Lung (tissue), 12 donors: ENCODE data around the gene NCAN. TPM values are rescaled to one million over a fixed set of nuclear protein-coding genes. Genes with fewer than 3 reads are reported as not detected.
A peak's percentile ranks its signal among the peaks of the same experiment; 100 is the strongest.

ENCODE experiments used
- ATAC-seq: fragments of 200-7000 bp; cut with Tn5 transposase; one replicate; pipeline ENCODE4 v1.9.1; 2020; ENCODE audit warnings: moderate number of reproducible peaks; ENCODE audit not compliant: insufficient read depth, low FRiP score
- DNase-seq, 3 donors: peaks; one replicate each; pipeline ENCODE4 v3.0.0-alpha.2; 2013 to 2017
- H3K27ac ChIP-seq, 2 donors: one replicate each; pipeline ENCODE4 v1.5.1; 2013; ENCODE audit warnings: mild to moderate bottlenecking in 2 of 2, moderate library complexity in 2 of 2, control low read depth in 1 of 2, inconsistent platforms in 1 of 2, low read depth in 1 of 2, low read length in 1 of 2
- H3K27me3 ChIP-seq, 3 donors: one replicate each; pipeline ENCODE4 v1.5.1; 2013; ENCODE audit warnings: low read length in 2 of 3; ENCODE audit not compliant: control insufficient read depth in 3 of 3, insufficient read depth in 3 of 3
- H3K36me3 ChIP-seq, 4 donors: one replicate each; pipeline ENCODE4 v1.5.1; 2013; ENCODE audit warnings: low read length in 4 of 4, mild to moderate bottlenecking in 1 of 4, moderate library complexity in 1 of 4; ENCODE audit not compliant: control insufficient read depth in 4 of 4, insufficient read depth in 4 of 4
- H3K4me1 ChIP-seq, 5 donors: one replicate each; pipeline ENCODE4 v1.5.1; 2013; ENCODE audit warnings: low read length in 5 of 5, mild to moderate bottlenecking in 2 of 5, moderate library complexity in 1 of 5; ENCODE audit not compliant: control insufficient read depth in 5 of 5, insufficient read depth in 5 of 5
- H3K4me3 ChIP-seq: one replicate; pipeline ENCODE4 v1.5.1; 2013; ENCODE audit warnings: mild to moderate bottlenecking, control low read depth, moderate library complexity
- H3K9ac ChIP-seq, 2 donors: one replicate each; pipeline ENCODE4 v1.5.1; 2013; ENCODE audit warnings: low read length in 2 of 2, control low read depth in 1 of 2; ENCODE audit not compliant: insufficient read depth in 1 of 2
- H3K9me3 ChIP-seq, 4 donors: one replicate each; pipeline ENCODE4 v1.5.1; 2013; ENCODE audit warnings: low read length in 3 of 4, mild to moderate bottlenecking in 1 of 4, moderate library complexity in 1 of 4; ENCODE audit not compliant: control insufficient read depth in 4 of 4, insufficient read depth in 3 of 4
- WGBS, 2 donors: extraction: QIAGEN DNeasy Blood & Tissue Kit; methylation state at CpG; one replicate each; pipeline ENCODE4 v1.1.7; 2013; 5-methylcytosine and 5-hydroxymethylcytosine counted together
- polyA plus RNA-seq, 2 donors: library from polyadenylated mRNA; stranded (reverse); fragments of 200-250 nt; gene quantifications; one replicate each; pipeline ENCODE4 v1.2.1, GENCODE V29; 2013
- total RNA-seq, 2 donors: library from RNA; depleted of rRNA in 1 of 2; stranded (reverse); fragments of >200 nt in 1 of 2; gene quantifications; one replicate each; pipeline ENCODE4 v1.2.1, GENCODE V29; 2014 to 2021
- TF ChIP-seq, protein P1 (sequence below): IDR thresholded peaks from 2 replicates; pipeline ENCODE4 v1.5.1; 2012; ENCODE audit warnings: mild to moderate bottlenecking; ENCODE audit errors: control extremely low read depth, extremely low read depth
- donor health status: control.
- donor health status: control.
- donor health status: Bipolar disorder and iron deficiency.
- donor health status: healthy.
- donor health status: DM: yes; HTN: yes; CAD: no.

Gene NCAN
- total and polyA plus RNA-seq, 4 donors, result 0.01 to 0.06 (median 0.03) TPM; not detected in 1

DNA sequence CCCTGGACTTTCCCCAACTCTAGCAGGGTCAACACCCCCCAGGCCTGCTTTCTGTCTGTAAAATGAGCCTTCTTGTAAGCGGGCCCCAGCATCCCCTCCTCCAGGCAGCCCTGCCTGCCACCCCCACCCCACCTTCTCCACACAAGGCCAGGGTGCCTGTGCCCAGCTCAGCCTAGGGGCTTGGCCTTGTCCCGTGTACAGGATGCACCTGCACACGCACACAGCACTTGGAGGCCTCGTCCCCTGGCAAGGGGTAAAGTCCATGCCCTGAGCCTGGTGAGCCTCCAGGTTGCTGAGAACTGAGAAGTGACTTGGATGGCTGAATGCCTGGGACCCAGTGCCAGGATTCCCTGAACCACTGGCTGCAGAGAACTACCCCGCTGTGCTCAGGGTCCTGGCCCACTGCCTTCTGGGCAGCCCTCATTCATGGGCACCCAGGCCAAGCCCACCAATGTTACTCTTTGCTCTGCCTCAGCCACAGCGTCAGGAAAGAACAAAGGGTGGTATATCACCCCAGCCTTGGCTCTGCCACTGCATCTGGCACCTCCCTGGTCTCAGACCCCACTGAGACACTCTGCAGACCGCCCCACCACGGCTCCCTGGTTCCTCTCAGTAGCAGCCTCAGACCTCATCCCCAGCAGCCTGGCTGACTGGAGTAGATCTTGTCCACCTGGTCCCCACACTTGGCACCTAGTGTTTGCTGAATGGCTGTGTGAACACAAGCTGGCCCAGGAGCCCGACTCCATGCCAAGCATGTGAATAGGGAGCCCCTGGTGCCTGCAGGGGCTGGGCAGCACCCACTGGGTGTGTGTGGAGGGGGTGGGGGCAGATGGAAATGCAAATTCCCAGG lies 63.2 kb downstream of the NCAN start:
- TF ChIP-seq, protein P1, sequence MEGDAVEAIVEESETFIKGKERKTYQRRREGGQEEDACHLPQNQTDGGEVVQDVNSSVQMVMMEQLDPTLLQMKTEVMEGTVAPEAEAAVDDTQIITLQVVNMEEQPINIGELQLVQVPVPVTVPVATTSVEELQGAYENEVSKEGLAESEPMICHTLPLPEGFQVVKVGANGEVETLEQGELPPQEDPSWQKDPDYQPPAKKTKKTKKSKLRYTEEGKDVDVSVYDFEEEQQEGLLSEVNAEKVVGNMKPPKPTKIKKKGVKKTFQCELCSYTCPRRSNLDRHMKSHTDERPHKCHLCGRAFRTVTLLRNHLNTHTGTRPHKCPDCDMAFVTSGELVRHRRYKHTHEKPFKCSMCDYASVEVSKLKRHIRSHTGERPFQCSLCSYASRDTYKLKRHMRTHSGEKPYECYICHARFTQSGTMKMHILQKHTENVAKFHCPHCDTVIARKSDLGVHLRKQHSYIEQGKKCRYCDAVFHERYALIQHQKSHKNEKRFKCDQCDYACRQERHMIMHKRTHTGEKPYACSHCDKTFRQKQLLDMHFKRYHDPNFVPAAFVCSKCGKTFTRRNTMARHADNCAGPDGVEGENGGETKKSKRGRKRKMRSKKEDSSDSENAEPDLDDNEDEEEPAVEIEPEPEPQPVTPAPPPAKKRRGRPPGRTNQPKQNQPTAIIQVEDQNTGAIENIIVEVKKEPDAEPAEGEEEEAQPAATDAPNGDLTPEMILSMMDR, result no peak
- WGBS, 2 donors, result 71 to 74% methylated on average over 9 of the region's 9 CpGs
- Histone ChIP-seq H3K9me3 (peaks cover 0 to 8% (median 0%) of the 10 kb centered on the region in 4 donors), H3K4me1 (peaks cover 0 to 16% (median 6%) of the 10 kb centered on the region in 5 donors), H3K27me3 (no peaks in the 10 kb centered on the region), H3K36me3 (peaks cover 2 to 44% (median 8%) of the 10 kb centered on the region in 4 donors), H3K27ac (peak overlapping the region in 1 of 2 donors; percentile 15), H3K9ac (no peak overlapping the region), H3K4me3 (no peak overlapping the region)
- no peak for DNase-seq
- ATAC-seq, result no peak

DNA sequence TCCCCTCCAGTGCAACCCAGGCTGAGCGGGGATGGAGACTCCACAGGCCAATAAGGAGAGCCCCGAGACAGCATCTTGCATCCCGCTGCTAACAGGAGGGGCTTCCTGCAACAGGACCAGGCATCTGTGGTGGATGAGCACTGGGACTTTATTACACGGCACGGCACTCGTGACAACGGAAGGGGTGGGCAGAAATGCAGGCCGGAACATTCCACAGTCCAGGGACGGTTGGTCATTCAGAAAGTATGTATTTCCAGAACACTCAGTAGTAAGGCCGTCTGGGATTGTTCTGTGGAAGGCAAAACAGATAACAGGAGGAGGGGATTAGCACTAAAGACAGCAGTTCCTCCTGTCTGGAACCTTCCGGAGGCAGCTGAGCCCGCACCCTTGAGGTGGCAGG lies 64.6 kb downstream of the NCAN start:
- TF ChIP-seq, protein P1, result no peak
- Histone ChIP-seq H3K9ac (no peak overlapping the region), H3K36me3 (peaks cover 4 to 57% (median 10%) of the 10 kb centered on the region in 4 donors), H3K27me3 (no peaks in the 10 kb centered on the region), H3K27ac (no peak overlapping the region), H3K4me1 (peaks cover 0 to 16% (median 6%) of the 10 kb centered on the region in 5 donors), H3K4me3 (no peak overlapping the region), H3K9me3 (peaks cover 0 to 8% (median 0%) of the 10 kb centered on the region in 4 donors)
- no peak for DNase-seq
- 88 to 93% methylated on average over 12 of the region's 12 CpGs for WGBS, 2 donors
- no peak for ATAC-seq

DNA sequence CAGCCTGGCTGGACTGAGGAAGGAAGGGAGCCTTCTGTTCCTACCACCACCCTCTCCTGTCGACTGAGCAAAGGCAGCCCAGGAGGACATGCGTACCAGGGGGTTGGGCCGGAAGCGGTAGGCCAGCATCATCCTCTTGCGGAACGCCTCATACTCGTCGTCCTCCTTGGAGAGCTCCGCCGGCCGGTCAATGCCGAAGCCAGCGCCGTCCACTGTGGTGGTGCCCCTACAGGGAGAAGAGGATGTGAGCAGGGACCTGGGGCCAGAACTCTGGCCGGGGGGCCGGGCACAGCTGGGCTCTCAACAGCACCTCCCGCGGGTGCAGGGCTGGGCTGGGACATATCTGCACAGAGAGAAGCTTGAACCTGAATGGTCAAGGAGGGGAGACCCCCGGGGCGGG lies 65.1 kb downstream of the NCAN start:
- WGBS, 2 donors, result 92 to 98% methylated on average over 19 to 20 of the region's 20 CpGs
- TF ChIP-seq, protein P1, result no peak
- Histone ChIP-seq H3K9ac (no peak overlapping the region), H3K9me3 (peaks cover 0 to 7% (median 0%) of the 10 kb centered on the region in 4 donors), H3K36me3 (peaks cover 4 to 60% (median 12%) of the 10 kb centered on the region in 4 donors), H3K4me3 (no peak overlapping the region), H3K27me3 (no peaks in the 10 kb centered on the region), H3K27ac (no peak overlapping the region), H3K4me1 (peaks cover 0 to 16% (median 6%) of the 10 kb centered on the region in 5 donors)
- DNase-seq (no peak), ATAC-seq (no peak)
